HFFc6 (cell line): ENCODE data around the gene CD300C. TPM values are rescaled to one million over a fixed set of nuclear protein-coding genes. Genes with fewer than 3 reads are reported as not detected.

ENCODE experiments used
- DNase-seq: peaks from one replicate; pipeline ENCODE4 v3.0.0-alpha.2; 2018
- H3K27ac Mint-ChIP-seq: 2 replicates; pipeline ENCODE4 v1.8.0; 2020; ENCODE audit warnings: mild to moderate bottlenecking, mixed read lengths
- H3K27me3 Mint-ChIP-seq: 2 replicates; pipeline ENCODE4 v1.8.0; 2021; ENCODE audit warnings: mild to moderate bottlenecking, moderate library complexity, mixed read lengths; ENCODE audit not compliant: insufficient read depth
- H3K36me3 Mint-ChIP-seq: 2 replicates; pipeline ENCODE4 v1.8.0; 2021; ENCODE audit warnings: low read depth, mixed read lengths
- H3K4me1 Mint-ChIP-seq: 2 replicates; pipeline ENCODE4 v1.8.0; 2020; ENCODE audit warnings: low read depth, mixed read lengths
- H3K4me3 Mint-ChIP-seq: 2 replicates; pipeline ENCODE4 v1.8.0; 2020; ENCODE audit warnings: mild to moderate bottlenecking, moderate library complexity, mixed read lengths
- H3K9me3 Mint-ChIP-seq: 2 replicates; pipeline ENCODE4 v1.8.0; 2020; ENCODE audit warnings: mild to moderate bottlenecking, mixed read lengths
- CTCF ChIP-seq: fragments of 200-600 bp; sonication (generic); IDR thresholded peaks from 2 replicates; pipeline ENCODE4 v1.5.0; 2021; ENCODE audit warnings: antibody characterized with exemption, mild to moderate bottlenecking
- total RNA-seq, 6 experiments: library from RNA; stranded (reverse); fragmentation: NEBNext Ultra II Directional; extraction: Animal tissue kit (Norgen Biotek cat#: 25700); gene quantifications; 2 replicates in 1 of 6; 3 replicates in 5 of 6; pipeline ENCODE4 v1.2.3, GENCODE V29; 2021

Gene CD300C
- total RNA-seq, 6 experiments from 2014 or later, result not detected

- Mint-ChIP-seq H3K36me3 (peaks cover 12% of the 10 kb centered on the region; the same call in 1 of the 2 replicates), H3K4me3 (no peak overlapping the region), H3K4me1 (no peaks in the 10 kb centered on the region), H3K9me3 (peaks cover 72% of the 10 kb centered on the region), H3K27me3 (peaks cover 2% of the 10 kb centered on the region), H3K27ac (no peak overlapping the region)
- DNase-seq, result no peak
- TF ChIP-seq CTCF, result no peak
These were observed 17.3 kb downstream of the CD300C start for GRCh38 chr17:74528491-74529199.

- no peak overlapping the region for H3K4me3 Mint-ChIP-seq
These were observed 18.2 kb downstream of the CD300C start for GRCh38 chr17:74527756-74528155.

GRCh38 chr17:74527081-74527480 lies 18.8 kb downstream of the CD300C start:
- Mint-ChIP-seq H3K9me3 (peaks cover 75% of the 10 kb centered on the region), H3K36me3 (peaks cover 12% of the 10 kb centered on the region; the same call in 1 of the 2 replicates), H3K4me3 (no peak overlapping the region), H3K4me1 (no peaks in the 10 kb centered on the region), H3K27ac (no peak overlapping the region), H3K27me3 (peaks cover 2% of the 10 kb centered on the region)
- TF ChIP-seq CTCF, result no peak
- DNase-seq, result no peak

More at GRCh38 chr17:74527756-74528155, 18.2 kb downstream of the CD300C start:
- Mint-ChIP-seq H3K9me3 (peaks cover 77% of the 10 kb centered on the region), H3K36me3 (peaks cover 12% of the 10 kb centered on the region; the same call in 1 of the 2 replicates), H3K27ac (no peak overlapping the region), H3K4me1 (no peaks in the 10 kb centered on the region), H3K27me3 (peaks cover 2% of the 10 kb centered on the region)
- TF ChIP-seq CTCF, result no peak
- DNase-seq, result no peak

- peaks cover 12% of the 10 kb centered on the region; the same call in 1 of the 2 replicates for H3K36me3 Mint-ChIP-seq
- peaks cover 2% of the 10 kb centered on the region for H3K27me3 Mint-ChIP-seq
- DNase-seq, result no peak
- TF ChIP-seq CTCF, result no peak
- no peak overlapping the region for H3K27ac Mint-ChIP-seq
- H3K4me3 Mint-ChIP-seq, result no peak overlapping the region
- peaks cover 75% of the 10 kb centered on the region for H3K9me3 Mint-ChIP-seq
- no peaks in the 10 kb centered on the region for H3K4me1 Mint-ChIP-seq
These were observed 19.2 kb downstream of the CD300C start for GRCh38 chr17:74526681-74527080.

GRCh38 chr17:74525781-74526288 lies 20.1 kb downstream of the CD300C start:
- no peak for TF ChIP-seq CTCF
- H3K27ac Mint-ChIP-seq, result no peak overlapping the region
- H3K4me3 Mint-ChIP-seq, result no peak overlapping the region
- H3K36me3 Mint-ChIP-seq, result peaks cover 10% of the 10 kb centered on the region; the same call in 1 of the 2 replicates
- H3K27me3 Mint-ChIP-seq, result peaks cover 2% of the 10 kb centered on the region
- no peak for DNase-seq
- no peaks in the 10 kb centered on the region for H3K4me1 Mint-ChIP-seq
- peaks cover 78% of the 10 kb centered on the region for H3K9me3 Mint-ChIP-seq
